ENCODE data around the gene TBCD. TPM values are rescaled to one million over a fixed set of nuclear protein-coding genes. Genes with fewer than 3 reads are reported as not detected.

Gene TBCD
- total and polyA plus RNA-seq, 12 donors, result 25.6 to 240 (median 66.2) TPM

DNA sequence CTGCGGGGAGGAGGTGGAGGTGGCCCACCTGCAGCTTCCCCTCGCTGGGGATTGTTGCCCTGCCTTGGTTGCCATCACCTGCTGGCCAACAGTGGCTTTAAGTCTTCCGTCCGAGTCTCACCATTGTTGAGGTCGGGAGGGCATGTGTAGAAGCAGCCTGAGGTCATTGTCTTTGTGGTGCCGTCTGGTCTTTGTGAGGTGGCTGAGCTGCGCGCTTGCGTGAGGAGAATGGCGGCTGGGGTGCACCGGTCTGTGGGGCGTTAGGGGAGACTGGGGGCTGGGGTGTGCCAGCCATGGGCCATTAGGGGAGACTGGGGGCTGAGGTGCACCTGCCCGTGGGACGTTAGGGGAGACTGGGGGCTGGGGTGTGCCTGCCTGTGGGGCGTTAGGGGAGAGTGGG, 51.7 kb downstream of the TBCD start:
- Histone ChIP-seq H3K4me3 (no peak overlapping the region), H3K27ac (no peak overlapping the region), H3K36me3 (replicated peaks in 1 of 2) (peaks cover 0 to 6% of the 10 kb centered on the region in 2 donors), H3K9me3 (replicated peaks in 1 of 3) (no peaks in the 10 kb centered on the region), H3K4me1 (replicated peaks in 1 of 2) (no peaks in the 10 kb centered on the region), H3K27me3 (no peaks in the 10 kb centered on the region)
- intact Hi-C loops (cut with DNase I), result no loop called here
- WGBS, 4 donors, result 90 to 98% (median 96%) methylated on average over 3 to 15 of the region's 15 CpGs
- TF ChIP-seq POLR2A (IDR thresholded peaks at IDR 0.05), result no peak
- TF ChIP-seq, protein P1, sequence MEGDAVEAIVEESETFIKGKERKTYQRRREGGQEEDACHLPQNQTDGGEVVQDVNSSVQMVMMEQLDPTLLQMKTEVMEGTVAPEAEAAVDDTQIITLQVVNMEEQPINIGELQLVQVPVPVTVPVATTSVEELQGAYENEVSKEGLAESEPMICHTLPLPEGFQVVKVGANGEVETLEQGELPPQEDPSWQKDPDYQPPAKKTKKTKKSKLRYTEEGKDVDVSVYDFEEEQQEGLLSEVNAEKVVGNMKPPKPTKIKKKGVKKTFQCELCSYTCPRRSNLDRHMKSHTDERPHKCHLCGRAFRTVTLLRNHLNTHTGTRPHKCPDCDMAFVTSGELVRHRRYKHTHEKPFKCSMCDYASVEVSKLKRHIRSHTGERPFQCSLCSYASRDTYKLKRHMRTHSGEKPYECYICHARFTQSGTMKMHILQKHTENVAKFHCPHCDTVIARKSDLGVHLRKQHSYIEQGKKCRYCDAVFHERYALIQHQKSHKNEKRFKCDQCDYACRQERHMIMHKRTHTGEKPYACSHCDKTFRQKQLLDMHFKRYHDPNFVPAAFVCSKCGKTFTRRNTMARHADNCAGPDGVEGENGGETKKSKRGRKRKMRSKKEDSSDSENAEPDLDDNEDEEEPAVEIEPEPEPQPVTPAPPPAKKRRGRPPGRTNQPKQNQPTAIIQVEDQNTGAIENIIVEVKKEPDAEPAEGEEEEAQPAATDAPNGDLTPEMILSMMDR (IDR thresholded peaks at IDR 0.05), result no peak
- DNase-seq, result no peak

- WGBS, 4 donors, result 79 to 87% (median 84%) methylated on average over 5 to 27 of the region's 27 CpGs
- no peak for TF ChIP-seq POLR2A (IDR thresholded peaks at IDR 0.05)
- TF ChIP-seq, protein P1 (IDR thresholded peaks at IDR 0.05), result no peak
- Histone ChIP-seq H3K36me3 (replicated peaks in 1 of 2) (peaks cover 0 to 6% of the 10 kb centered on the region in 2 donors), H3K9me3 (replicated peaks in 1 of 3) (no peaks in the 10 kb centered on the region), H3K27ac (peak overlapping the region in 1 of 5 donors; percentile 36), H3K4me1 (replicated peaks in 1 of 2) (no peaks in the 10 kb centered on the region), H3K4me3 (no peak overlapping the region), H3K27me3 (no peaks in the 10 kb centered on the region)
- intact Hi-C loops (cut with DNase I), result no loop called here
- peak in 3 of 7 donors; percentile 29 to 49 (median 33) for DNase-seq
Observed at GRCh38 chr17:82804442-82805191, 52.8 kb downstream of the TBCD start.

DNA sequence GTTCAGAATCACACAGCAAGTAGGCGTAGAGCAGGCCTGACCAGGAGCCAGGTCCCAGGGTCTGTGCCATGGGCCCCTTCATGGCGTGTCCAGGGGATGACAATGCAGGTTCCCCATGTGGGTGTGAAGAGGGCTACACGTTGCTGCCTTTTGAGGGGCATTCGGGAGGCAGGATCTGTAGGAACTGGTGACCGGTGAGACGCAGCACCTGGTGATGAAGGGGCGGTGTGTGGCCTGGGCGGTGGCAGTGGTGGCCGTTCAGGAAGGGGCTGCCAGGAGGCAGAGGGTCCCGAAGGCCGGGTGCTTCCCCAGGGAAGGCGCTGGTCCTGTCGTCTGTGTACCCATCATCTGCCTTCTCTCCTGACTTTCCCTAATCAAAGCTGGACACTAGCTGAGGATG, 53.4 kb downstream of the TBCD start:
- H3K4me3 ChIP-seq, result no peak overlapping the region
- no peaks in the 10 kb centered on the region for H3K27me3 ChIP-seq
- H3K36me3 ChIP-seq (replicated peaks in 1 of 2), result peaks cover 0 to 6% of the 10 kb centered on the region in 2 donors
- DNase-seq, result no peak
- no peak for TF ChIP-seq POLR2A (IDR thresholded peaks at IDR 0.05)
- TF ChIP-seq, protein P1 (IDR thresholded peaks at IDR 0.05), result no peak
- H3K4me1 ChIP-seq (replicated peaks in 1 of 2), result no peaks in the 10 kb centered on the region
- WGBS, 4 donors, result 90 to 92% (median 90%) methylated on average over 11 to 13 of the region's 13 CpGs
- H3K9me3 ChIP-seq (replicated peaks in 1 of 3), result no peaks in the 10 kb centered on the region
- H3K27ac ChIP-seq, result peak overlapping the region in 1 of 5 donors; percentile 36
- intact Hi-C loops (cut with DNase I), result no loop called here

DNA sequence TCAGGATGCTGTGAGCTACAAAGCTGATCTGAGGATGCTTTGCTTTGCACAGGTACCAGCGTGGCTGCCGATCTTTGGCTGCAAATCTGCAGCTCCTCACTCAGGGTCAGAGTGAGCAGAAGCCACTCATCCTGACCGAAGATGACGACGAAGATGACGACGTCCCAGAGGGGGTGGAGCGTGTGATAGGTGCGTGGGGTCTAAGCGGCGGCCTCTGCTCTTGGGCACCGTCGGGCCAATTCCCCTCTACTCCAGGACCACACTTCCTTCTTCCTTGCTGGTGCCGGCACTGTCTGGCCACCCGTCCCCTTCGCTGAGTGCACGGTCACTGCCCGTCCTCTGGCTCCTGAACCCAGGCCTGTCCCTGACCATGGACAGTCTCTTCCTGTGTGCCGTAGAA, 54.0 kb downstream of the TBCD start:
- H3K4me3 ChIP-seq, result no peak overlapping the region
- TF ChIP-seq, protein P1 (IDR thresholded peaks at IDR 0.05), result no peak
- no peak for TF ChIP-seq POLR2A (IDR thresholded peaks at IDR 0.05)
- no peaks in the 10 kb centered on the region for H3K27me3 ChIP-seq
- H3K27ac ChIP-seq, result no peak overlapping the region
- peaks cover 0 to 6% of the 10 kb centered on the region in 2 donors for H3K36me3 ChIP-seq (replicated peaks in 1 of 2)
- 89 to 93% (median 93%) methylated on average over 14 to 19 of the region's 19 CpGs for WGBS, 4 donors
- H3K4me1 ChIP-seq (replicated peaks in 1 of 2), result no peaks in the 10 kb centered on the region
- intact Hi-C loops (cut with DNase I), result no loop called here
- no peak for DNase-seq
- no peaks in the 10 kb centered on the region for H3K9me3 ChIP-seq (replicated peaks in 1 of 3)
